ENCODE measurements around the gene FRMPD4. TPM values are rescaled to one million over a fixed set of nuclear protein-coding genes. Genes with fewer than 3 reads are reported as not detected.

Gene FRMPD4
- total and polyA plus RNA-seq, 12 donors, result under 0.01 to 0.06 (median 0.02) TPM; not detected in 7

GRCh38 chrX:12240491-12240890 lies 102.2 kb downstream of the FRMPD4 start:
- DNase-seq, result no peak
- no peaks in the 10 kb centered on the region for H3K4me1 ChIP-seq (replicated peaks in 1 of 2)
- no peaks in the 10 kb centered on the region for H3K27me3 ChIP-seq
- TF ChIP-seq, protein P1, sequence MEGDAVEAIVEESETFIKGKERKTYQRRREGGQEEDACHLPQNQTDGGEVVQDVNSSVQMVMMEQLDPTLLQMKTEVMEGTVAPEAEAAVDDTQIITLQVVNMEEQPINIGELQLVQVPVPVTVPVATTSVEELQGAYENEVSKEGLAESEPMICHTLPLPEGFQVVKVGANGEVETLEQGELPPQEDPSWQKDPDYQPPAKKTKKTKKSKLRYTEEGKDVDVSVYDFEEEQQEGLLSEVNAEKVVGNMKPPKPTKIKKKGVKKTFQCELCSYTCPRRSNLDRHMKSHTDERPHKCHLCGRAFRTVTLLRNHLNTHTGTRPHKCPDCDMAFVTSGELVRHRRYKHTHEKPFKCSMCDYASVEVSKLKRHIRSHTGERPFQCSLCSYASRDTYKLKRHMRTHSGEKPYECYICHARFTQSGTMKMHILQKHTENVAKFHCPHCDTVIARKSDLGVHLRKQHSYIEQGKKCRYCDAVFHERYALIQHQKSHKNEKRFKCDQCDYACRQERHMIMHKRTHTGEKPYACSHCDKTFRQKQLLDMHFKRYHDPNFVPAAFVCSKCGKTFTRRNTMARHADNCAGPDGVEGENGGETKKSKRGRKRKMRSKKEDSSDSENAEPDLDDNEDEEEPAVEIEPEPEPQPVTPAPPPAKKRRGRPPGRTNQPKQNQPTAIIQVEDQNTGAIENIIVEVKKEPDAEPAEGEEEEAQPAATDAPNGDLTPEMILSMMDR (IDR thresholded peaks at IDR 0.05), result no peak
- no peak for TF ChIP-seq POLR2A (IDR thresholded peaks at IDR 0.05)
- no peaks in the 10 kb centered on the region for H3K9me3 ChIP-seq (replicated peaks in 1 of 3)
- intact Hi-C loops (cut with DNase I), result no loop called here
- no peaks in the 10 kb centered on the region for H3K36me3 ChIP-seq (replicated peaks in 1 of 2)
- no peak overlapping the region for H3K4me3 ChIP-seq
- H3K27ac ChIP-seq, result no peak overlapping the region
- WGBS, 4 donors, result 76 to 92% (median 87%) methylated on average over 1 of the region's 1 CpG

DNA sequence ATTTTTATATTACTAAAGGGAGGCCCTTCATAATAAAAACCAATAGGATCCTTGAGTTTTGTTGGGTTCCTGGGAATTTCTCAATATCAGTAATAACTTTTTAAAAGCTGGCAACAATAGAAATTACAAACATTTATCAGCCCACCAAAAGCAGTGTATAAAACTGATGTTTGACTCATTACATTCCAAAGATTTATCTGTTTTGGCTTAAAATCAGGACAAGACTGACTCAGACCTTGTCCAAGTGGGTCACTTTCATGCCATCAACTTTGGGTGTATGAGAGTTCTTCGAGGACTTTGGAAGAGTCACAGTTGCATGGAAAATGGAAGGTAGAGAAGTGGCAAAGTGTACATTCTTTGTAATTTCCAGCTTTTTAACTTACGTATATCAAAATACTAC lies 102.8 kb downstream of the FRMPD4 start:
- Histone ChIP-seq H3K9me3 (replicated peaks in 1 of 3) (no peaks in the 10 kb centered on the region), H3K4me3 (no peak overlapping the region), H3K27ac (no peak overlapping the region), H3K36me3 (replicated peaks in 1 of 2) (no peaks in the 10 kb centered on the region), H3K27me3 (no peaks in the 10 kb centered on the region), H3K4me1 (replicated peaks in 1 of 2) (no peaks in the 10 kb centered on the region)
- intact Hi-C loops (cut with DNase I), result no loop called here
- no peak for DNase-seq
- TF ChIP-seq POLR2A (IDR thresholded peaks at IDR 0.05), result no peak
- TF ChIP-seq, protein P1 (IDR thresholded peaks at IDR 0.05), result no peak
- WGBS, 4 donors, result 67 to 79% (median 72%) methylated on average over 2 of the region's 2 CpGs

- no peaks in the 10 kb centered on the region for H3K9me3 ChIP-seq (replicated peaks in 1 of 3)
- no peak overlapping the region for H3K4me3 ChIP-seq
- TF ChIP-seq, protein P1 (IDR thresholded peaks at IDR 0.05), result no peak
- TF ChIP-seq POLR2A (IDR thresholded peaks at IDR 0.05), result no peak
- no peak overlapping the region for H3K27ac ChIP-seq
- 60 to 77% (median 71%) methylated on average over 5 of the region's 5 CpGs for WGBS, 4 donors
- intact Hi-C loops (cut with DNase I), result no loop called here
- no peak for DNase-seq
- H3K4me1 ChIP-seq (replicated peaks in 1 of 2), result no peaks in the 10 kb centered on the region
- no peaks in the 10 kb centered on the region for H3K36me3 ChIP-seq (replicated peaks in 1 of 2)
- H3K27me3 ChIP-seq, result peaks cover 3% of the 10 kb centered on the region
Observed at GRCh38 chrX:12245650-12246645, 107.7 kb downstream of the FRMPD4 start.

GRCh38 chrX:12249997-12250396 lies 111.7 kb downstream of the FRMPD4 start:
- no peak for DNase-seq
- TF ChIP-seq, protein P1 (IDR thresholded peaks at IDR 0.05), result no peak
- no peak for TF ChIP-seq POLR2A (IDR thresholded peaks at IDR 0.05)
- Histone ChIP-seq H3K9me3 (replicated peaks in 1 of 3) (no peaks in the 10 kb centered on the region), H3K4me3 (no peak overlapping the region), H3K27ac (no peak overlapping the region), H3K27me3 (peaks cover 3% of the 10 kb centered on the region), H3K4me1 (replicated peaks in 1 of 2) (no peaks in the 10 kb centered on the region), H3K36me3 (replicated peaks in 1 of 2) (no peaks in the 10 kb centered on the region)
- intact Hi-C loops (cut with DNase I), result no loop called here
- 80 to 95% (median 91%) methylated on average over 1 of the region's 1 CpG for WGBS, 4 donors

Data from adrenal gland (tissue), 12 donors.